Body of pancreas (tissue), 4 donors: ENCODE measurements around the gene MYO16.

Experiments
- CTCF ChIP-seq, 7 experiments: fragments of 450-650 bp in 4 of 7; fragments of 200-600 bp in 3 of 7; sonication (generic) in 3 of 7; IDR thresholded peaks; one replicate each; pipeline ENCODE4 v1.5.1; 2016 to 2019; ENCODE audit warnings: antibody characterized with exemption in 7 of 7
- POLR2A ChIP-seq, 3 donors: fragments of 450-650 bp; IDR thresholded peaks; one replicate each; pipeline ENCODE4 v1.6.1; 2016; ENCODE audit warnings: antibody characterized with exemption in 3 of 3, mild to moderate bottlenecking in 2 of 3

- TF ChIP-seq CTCF (IDR thresholded peaks at IDR 0.05) (no peak), POLR2A (IDR thresholded peaks at IDR 0.05) (no peak)
Measured at GRCh38 chr13:108662528-108662927, 33.1 kb downstream of the MYO16 start.
